Activated CD4-positive, alpha-beta T cell treated with anti-CD3 and anti-CD28 coated beads, Interleukin-2, Interleukin-6, amounts not matched to agents 100 ng/mL and 50 ng/mL, durations not matched to agents 16 hours and 8 hours (primary cell): ENCODE data around the gene RAPGEF4.
"Not testable (repeated sequence)": the region's sequence is repeated elsewhere in the genome, so short reads cannot be mapped to it uniquely, and the experiment has no call there.

ENCODE experiments used
- DNase-seq: peaks from one replicate; pipeline ENCODE4 v3.0.0-alpha.2; 2020

The RAPGEF4 gene

DNA sequence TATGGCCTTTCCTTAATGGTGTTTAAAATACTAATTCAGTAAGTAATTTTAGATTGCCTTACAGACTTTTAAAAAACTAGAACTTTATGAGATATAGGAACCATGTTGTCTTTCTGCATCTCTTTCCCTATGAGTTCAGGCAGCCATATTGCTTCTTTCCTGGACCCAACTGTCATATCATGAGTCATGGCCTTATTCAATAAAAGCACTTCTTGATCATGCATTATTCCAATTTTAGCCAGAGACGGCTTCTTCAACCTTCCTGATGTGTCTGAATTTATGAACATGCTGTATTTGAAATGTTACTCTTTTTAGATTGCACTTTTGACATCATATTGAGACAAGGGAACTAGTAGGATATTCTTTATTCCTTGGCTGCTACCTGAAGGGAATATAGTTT, 274.6 kb downstream of the RAPGEF4 start:
- DNase-seq, result no peak

DNA sequence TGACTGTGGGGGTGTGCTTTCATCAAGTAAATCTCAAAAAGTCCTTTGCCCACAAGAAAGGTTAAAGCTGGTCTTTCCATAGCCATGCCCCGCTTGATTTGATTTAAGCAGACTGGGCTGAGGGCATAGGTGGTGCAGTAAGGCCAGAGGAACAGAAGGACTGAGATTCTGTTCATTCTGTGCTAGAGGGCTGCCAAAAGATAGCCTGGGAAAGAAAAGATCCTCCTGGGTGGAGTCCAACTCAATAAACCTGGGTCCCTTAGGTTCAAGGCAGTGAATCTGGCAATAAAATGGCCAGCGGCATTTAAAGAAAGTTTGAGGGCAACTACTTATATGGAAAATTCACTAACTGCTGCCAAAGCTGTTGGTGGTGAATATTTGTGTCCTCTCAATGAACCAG, 280.8 kb downstream of the RAPGEF4 start:
- no peak for DNase-seq

DNA sequence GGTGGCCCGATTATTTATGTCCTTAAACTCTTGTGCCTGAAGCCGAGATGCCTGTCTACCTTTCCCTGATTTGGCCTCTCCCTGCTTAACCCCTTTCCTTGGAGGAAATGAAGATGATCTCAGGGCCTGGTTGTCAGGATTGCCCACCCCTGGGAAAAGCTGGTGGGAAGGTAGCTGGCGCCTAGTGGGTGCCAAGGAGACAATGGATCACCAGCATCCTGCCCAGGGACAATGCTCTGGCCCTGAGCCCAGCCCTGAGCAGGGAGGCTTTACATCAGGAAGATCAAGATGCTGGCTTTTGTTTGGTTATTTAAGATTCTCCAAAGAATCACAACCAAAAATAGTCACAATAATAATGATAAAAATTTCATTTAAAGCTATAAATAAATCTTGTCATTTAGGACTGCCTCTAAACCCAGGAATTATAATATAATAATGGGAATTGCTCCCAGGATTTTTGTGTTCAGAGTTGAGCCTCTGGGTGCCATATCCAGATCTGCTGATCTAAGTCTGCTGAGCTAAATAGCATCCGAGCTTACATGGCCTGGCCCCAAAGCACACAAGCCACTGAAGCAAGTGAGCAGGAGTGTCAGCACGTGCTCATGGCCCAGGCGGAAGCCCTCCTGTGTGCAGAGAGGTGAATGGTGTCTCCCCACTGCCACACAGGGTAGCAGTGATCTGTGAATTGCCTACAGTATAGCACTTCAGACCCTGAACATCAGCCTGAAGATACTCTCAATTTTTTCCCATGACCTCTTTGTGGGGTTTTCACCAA, 282.2 kb downstream of the RAPGEF4 start:
- DNase-seq, result no peak

DNA sequence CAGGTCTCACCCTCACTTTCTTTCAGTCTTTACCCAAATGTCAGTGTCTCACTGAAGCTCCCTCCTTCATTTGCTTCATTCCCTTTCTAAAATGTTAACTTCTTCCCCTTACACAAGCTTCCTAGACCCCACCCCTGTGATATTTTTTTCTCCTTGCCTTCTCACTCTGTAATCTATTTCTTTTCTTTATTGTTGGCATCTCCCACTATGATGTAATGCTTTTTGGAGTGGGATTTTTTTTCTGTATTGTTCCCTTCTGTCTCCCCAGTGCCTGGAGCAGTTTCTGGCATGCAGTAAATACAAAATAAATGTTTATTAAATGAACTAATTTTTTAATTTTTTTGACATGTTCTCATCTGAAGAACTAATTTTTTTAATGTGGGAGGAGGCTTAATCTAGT, 284.1 kb downstream of the RAPGEF4 start:
- no peak for DNase-seq

DNA sequence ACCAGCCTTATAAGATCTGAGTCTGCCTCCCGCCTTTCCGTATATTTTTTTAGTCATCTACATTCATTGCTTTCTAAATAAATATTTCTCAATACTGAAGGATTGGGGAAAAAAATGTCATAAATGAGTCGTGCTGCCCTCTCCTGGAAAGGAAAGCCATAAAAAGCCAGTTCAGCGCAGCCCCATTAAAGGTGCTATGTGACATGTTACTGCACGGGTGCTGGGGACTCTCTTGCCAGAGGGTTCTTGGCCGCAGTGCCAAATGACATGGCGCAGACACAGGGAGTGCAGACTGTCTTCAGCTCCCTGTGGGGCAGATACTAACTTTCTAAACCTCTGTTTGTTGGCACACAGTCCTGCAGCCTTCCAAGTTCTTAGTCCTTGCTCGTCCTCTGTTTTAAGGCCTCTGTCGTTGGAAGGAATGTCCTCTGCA, 286.3 kb downstream of the RAPGEF4 start:
- no peak for DNase-seq

DNA sequence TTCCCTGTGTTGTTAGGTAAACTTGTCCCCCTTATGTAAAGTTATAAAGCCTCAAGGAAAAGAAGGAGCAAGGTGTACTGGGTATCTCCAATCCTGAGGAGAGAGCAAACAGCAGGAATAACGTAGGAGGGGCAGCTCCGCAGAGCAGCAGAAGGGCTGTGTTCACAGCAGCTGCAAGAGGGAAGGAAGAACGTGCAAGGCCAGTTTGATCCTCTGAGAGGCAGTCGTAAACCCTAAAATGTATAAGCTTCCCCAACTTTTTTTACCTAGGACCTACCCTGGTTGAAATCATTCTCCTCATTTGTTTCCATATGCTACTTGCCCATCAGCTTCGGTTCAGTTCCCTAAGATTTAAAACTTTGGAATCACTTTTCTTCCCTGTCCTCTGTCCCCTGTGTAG, 288.1 kb downstream of the RAPGEF4 start:
- DNase-seq, result no peak

DNA sequence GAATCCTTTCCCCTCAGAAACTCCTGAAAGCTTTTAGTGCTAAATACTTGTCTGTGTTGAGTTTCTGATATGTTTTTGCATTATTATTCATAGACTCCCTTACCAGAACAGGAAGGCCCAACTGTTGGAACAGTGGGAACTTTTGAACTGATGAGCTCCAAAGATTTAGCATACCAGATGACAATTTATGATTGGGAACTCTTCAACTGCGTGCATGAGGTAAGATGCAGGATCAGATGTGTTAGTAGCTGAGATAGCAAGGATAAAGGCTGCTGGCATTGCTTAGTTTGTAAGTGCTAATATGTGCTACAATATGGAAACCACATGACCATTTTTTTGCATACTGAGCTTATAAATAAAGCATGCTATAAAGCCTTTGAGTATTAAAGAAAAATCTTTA, 290.8 kb downstream of the RAPGEF4 start:
- no peak for DNase-seq

DNA sequence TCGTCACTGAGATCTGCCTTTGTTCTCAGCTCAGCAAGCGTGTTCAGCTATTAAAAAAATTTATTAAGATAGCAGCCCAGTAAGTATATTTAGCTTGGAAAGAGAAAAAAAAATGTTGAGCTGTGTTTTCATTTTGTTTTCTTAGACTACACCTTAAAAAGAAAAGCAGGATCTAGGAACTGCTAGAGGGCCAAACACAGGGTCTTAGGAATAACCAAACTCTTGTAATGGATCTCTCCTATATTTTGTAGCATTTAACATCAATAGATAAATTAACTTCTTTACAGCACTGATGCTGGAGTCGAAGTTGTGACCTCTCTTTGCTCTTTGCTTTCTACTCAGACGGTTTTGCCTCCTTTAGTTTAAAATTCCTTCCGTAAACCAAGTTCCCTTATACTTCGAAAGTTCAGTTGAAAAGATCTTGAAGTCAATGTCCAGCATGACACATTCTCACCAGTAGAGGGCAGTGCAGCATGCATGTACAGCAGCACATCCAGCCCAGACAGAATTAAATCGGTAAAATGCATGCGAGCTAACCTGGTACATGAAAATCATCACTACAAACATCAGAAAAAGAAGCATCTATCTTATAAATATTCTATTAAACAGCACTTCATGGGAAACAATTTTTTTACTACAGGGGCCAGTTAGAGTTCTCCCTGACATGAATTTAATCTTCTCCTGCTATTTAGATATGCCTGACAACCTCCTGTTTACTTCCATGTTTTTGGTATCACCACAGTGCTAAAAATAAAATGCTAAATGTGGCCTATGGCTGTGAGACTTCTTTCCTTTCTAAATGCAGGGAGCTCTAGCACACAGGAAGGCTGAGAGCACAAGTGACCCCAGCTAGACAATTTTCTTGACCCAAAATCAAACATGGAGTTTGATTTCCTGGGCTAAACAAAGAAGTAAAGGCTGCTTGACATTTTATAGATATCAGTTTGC, 291.8 kb downstream of the RAPGEF4 start:
- peak; percentile 88 for DNase-seq

DNA sequence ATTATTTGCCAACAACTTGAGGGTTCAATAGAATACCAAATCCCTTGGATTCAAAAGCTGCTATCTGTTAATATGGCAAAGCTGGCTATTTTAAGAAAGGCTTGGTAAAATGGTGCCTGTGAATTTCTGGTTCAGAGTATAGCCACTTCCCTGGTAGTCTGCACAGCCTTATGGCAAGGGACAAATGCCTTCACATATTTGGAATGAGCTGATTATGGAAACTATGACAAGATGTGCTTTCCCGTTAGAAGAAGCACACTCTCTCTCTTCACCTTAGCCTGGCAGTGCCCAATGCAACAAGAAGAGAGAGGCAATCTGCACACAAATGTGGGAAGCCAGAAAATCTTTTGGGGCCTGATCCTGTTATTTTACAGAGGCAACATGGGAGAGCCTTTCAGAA, 292.5 kb downstream of the RAPGEF4 start:
- DNase-seq, result no peak

DNA sequence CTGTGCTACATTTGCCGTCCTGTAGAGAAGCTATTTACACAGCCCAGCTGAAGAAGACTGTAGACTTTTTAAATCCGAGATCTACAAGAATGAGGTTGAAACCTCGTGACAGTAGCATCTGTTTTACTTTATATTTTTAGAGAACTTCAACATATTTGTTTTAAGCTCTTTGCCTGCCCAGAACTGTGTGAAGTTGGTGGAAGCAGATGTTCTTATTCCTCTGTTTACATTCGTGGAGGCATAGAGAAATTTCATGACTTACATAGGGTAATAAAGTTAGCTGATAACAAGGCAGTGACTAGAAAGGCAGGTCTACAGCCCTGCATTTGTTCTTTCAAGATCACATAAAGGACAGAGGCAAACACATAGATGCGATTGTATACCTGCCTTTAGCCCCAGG, 293.0 kb downstream of the RAPGEF4 start:
- no peak for DNase-seq

DNA sequence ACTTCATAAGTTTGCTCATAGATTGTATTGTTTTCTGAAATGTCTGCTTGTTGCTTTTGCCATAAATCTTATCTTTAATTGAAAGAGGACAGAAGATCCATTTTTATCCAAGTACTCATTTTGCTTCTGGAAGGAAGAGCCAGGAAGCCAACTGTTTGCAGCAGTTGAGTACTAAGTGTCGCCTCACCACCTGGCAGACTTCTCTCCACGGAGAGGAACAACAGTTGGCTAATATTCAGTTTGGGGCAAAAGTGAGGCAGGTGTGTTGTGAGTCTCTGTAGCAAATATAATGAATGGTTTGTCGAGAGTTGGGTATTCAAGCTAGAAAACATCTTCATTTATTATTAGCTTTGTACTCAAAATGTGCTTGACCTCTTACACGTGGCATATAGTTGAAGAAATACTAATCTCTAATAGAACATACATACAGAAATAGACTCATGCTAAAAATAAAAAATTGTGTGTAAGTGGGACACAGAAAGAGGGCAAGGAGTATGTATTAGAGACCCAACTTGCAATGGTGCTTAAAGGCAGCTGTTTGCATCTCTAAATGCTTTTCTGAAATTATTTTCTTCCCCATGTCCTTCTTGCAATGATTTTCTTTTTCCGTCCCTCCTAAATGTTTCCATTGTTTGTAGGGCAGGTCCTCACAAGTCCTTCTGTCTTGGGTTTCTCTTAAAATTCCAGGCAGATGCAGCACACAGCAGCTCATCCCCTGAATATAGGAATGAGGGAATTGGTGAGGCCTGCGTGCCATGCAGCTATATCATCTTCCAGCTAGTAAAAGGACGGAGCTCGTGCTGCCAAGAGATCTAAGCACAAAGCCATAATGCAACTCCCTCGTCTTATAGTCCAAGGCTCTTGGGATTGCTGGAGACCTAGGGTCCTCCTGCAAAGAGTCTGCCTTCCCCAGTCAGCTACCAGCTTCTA, 295.2 kb downstream of the RAPGEF4 start:
- DNase-seq, result no peak

DNA sequence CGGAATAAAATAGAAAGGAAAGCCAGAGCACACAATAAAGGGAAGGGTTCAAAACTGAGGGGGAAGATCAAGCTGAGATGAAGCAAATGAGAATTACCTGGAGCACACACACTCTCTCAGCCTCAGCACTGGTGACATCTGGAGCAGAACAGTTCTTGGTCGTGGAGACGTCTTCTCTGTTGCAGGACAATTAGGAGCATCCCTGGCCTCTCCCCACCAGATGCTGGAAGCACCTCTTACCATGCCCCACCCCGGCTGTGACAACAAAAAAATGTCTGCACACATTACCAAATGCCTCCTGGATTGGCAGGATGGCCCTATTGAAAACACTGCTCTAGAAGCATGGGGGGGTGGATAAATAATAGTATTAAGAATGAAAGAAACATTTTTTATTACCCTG, 296.4 kb downstream of the RAPGEF4 start:
- no peak for DNase-seq

DNA sequence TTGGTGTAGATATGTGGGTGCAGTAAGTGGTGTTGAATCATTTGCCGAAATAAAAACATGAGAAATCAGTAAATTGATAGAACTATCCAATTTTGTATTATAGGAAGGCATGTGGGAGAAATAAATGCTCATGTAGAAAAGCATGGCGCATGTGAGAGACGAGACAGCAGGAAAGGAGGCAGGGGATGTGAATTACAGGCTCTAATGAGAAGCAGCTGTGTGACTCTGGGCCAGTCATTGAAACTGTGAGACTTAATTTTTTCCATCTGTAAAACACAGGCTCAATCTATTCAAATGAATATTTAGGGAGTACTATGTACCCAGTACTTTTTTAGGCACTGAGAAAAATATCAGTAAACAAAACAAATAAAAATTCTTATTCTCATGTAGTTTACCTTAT, 297.4 kb downstream of the RAPGEF4 start:
- DNase-seq, result no peak

DNA sequence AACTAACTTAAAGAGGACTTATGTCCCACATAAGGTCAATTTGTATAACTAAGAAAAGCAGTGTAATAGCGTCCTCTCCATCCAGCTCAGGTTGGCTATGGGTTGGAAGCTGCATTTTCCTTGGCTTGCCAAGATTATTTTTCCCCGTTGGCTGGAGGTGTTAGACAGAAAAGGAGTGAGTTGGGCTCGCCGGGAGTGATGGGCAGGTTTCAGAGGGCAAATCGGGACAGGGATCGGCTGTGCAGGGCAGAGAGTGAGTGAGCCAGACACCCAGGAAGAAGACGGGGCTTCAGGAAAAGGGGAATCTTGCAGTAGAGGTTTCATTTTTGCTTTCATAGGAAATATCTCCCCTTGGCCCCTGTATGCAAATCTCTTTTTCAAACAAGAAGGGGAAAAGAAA, 298.5 kb downstream of the RAPGEF4 start:
- no peak for DNase-seq

DNA sequence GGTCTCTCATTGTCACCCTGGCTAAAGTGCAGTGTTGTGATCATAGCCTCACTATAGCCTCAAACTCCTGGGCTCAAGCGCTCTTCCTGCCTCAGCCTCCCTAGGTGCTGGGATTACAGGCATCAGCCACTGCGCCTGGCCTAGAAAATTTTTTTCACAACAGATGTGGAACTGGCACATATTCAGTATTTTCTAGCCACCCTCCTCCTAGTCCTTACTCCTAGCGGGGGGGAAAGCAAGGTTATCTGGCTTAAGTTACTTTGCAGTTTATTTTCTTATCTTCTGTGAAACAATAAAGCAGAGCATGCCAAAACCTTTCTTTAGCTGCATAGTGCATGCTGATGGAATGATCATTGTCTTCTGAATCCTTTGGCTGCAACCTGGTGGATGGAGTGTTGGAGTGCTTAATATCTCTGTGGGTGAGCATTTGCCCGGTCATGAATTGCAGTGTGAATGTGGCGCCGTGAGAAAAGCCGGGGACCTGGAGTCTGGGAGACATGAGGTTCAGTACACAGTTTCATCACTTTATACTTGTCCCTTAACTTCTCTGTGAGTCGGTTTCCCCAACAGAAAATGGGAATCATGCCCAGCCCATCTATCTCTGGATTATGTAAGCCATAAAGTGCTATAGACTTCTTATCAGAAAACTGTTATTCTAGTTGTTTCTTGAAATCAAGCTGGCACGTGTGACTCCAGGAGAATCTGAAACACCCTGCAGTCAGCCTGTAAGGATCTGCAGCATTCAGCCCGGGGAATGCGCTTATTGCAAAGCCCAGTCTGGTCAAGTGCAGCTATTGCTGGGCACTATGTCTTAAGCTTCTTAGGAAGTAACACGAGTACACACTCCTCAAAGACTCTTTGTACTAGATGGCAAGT, 301.8 kb downstream of the RAPGEF4 start:
- no peak for DNase-seq

DNA sequence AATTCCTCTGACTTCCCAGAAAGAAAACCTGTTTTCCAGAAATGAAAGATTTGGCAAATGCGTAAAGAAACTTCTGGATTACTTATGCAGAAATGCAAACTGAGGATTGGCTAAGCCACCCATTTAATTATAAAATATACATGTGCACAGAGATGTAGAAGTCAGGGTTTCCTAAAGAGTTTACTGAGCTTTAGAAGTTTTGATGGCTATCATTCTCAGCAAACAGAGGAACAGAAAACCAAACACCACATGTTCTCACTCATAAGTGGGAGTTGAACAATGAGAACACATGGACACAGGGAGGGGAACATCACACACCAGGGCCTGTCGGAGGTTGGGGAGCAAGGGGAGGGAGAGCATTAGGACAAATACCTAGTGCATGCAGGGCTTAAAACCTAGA, 302.6 kb downstream of the RAPGEF4 start:
- not testable (repeated sequence) for DNase-seq

DNA sequence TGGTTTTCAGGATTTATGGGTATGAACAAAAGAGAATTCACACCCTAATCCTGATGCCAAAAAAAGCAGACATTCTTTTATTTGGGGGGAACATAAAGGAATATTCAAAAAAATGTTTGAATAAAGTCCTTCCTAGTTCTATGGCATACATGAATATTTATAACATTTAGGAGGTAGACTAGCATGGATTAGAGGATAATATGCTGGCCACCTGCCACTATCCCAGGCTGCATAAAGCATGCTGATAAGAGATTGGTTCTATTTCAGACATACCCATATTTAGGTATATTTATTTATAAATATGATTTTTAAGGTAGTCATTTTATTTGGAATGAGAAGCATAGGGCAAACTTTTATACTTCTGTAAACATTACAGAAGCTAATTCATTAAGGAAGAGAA, 305.1 kb downstream of the RAPGEF4 start:
- DNase-seq, result no peak

DNA sequence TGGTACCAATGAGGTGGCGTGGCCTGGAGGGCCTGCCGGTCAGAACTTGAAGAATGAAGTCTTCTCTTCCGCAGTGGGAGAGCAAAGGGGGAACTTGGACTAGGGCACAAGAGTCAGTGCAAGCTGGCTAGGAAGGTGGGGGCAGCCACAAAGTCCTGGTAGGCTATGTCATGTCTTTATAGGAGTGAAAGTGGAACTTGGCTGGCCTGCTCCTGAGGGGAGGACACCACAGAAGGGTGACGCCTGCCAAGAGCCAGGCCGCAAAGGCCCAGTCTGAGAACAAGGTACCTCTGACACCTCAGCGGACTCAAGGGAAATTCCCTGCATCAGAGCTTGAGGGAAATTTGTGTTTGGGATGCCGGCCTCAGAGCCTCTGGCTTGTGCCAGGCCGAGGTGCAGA, 307.8 kb downstream of the RAPGEF4 start:
- DNase-seq, result no peak

DNA sequence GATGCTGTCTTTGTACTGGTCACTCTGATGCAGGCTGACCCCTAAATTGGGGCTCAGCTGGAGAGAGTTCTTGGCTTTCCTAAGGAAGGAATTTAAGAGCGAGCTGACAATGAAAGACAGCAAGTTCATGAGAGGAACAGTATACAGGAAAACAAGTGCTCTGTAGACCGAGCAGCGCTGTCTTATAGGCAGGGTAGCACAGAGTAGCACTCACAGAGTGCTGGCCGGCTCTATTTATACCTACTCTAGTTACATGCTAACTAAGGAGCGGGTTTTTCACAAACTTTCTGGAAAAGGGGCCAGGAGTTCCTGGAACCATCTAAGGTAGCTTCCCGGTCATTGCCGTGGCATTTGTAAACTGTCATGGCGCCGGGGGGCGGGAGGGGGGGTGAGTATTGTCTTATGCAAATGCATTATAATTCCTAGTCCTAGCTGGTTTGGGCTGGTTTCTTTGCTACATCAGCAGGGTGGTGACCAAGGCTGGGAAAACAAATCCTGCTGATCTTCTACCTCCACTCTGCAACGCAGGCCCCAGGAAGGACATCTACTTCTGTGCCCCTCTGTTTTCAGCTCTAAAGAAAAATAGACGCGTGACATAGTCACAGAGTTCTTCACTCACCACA, 308.4 kb downstream of the RAPGEF4 start:
- DNase-seq, result no peak

DNA sequence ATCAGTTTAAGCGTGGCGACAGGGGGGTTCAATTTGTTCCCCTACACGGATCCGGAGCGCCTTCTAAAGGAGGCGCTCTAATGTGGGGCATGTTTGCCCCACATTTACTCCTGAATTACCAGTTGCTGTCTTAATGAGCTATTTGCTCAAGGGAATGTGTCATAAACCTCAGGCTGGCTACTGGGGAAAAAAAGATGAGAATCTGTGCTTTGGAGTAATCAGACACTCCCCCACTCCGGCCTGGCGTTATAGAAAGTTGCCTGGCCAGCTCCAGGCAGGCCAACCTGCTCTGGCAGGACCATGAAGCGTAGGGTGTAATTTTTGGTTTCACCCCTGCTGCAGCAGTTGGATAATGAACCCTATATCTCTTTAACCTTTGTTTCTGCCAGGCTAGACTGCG, 309.0 kb downstream of the RAPGEF4 start:
- no peak for DNase-seq

DNA sequence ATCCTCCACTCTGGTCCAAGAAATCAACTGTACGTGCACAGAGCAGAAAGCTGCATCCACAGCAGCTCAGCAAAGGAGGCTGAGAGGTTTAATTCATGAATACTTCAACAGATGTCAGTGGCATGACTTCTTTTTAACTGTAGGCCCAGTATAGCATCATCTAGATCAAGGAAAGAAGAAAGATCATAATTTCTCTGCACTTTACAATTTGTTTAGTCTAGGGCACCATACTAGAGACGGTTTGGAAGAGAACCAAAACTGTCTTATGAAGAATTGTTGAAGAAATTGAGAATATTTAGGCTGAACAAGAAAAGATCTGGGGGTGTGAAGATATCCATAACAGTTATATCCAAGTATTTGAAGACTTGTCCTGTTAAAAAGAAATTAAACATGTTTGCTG, 309.5 kb downstream of the RAPGEF4 start:
- no peak for DNase-seq

DNA sequence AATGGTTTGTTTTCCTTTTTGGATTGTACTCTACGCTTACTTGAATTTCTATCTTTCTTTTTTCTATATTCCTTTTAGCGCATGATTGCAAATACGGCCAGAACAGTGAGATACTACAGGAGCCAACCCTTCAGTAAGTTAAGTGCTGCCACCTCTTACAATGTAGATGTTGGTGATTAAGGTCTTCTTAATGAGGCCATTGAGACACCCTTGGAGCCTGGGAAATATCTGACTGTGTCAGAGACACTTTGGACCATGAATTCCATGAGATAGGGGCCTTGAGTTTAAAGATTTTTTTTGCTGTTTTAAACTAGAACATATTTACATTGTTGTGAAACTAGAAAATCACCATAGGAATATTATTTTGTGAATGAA, 312.9 kb downstream of the RAPGEF4 start:
- no peak for DNase-seq
